Endothelial cell of umbilical vein (primary cell): ENCODE data around the gene PLEKHB1. TPM values are rescaled to one million over a fixed set of nuclear protein-coding genes. Genes with fewer than 3 reads are reported as not detected.

Source experiments
- BruUV-seq: library from RNA; stranded (reverse); fragments of 400-500 nt; replicated peaks from 2 replicates; lab custom pipeline; 2021; lab: Mats Ljungman, UMichigan
- CTCF ChIA-PET: fragments of 300-600, 350-600 bp; sonication (Branson Sonifier 250); formaldehyde crosslinking; loops from one replicate; lab custom pipeline; 2021; ENCODE audit warnings: antibody characterized with exemption, inconsistent platforms; lab: Charles Lee
- POLR2A ChIA-PET: fragments of 300-600, 350-600 bp; sonication (Branson Sonifier 250); formaldehyde crosslinking; loops from one replicate; lab custom pipeline; 2021; ENCODE audit warnings: antibody characterized with exemption, inconsistent platforms; lab: Charles Lee
- DNase-seq: peaks from one replicate; pipeline ENCODE4 v3.0.0-alpha.2; 2011; ENCODE audit warnings: low read depth, low spot score
- FAIRE-seq: peaks from 2 replicates; lab custom pipeline; 2011; peaks lifted over from hg19 to GRCh38; lab: Jason Lieb, UNC
- H2AFZ ChIP-seq: 2 replicates; pipeline ENCODE4 v1.6.0; 2012; ENCODE audit warnings: low read depth, low read length, control low read depth, inconsistent platforms
- H3K27ac ChIP-seq: 2 replicates; pipeline ENCODE4 v1.5.1; 2011; ENCODE audit warnings: low read depth, mild to moderate bottlenecking, control low read depth, low read length, moderate library complexity; ENCODE audit not compliant: insufficient read depth
- H3K27me3 ChIP-seq, 2 experiments: 2 replicates each; pipeline versions ENCODE4 v1.6.0 to v1.6.1; 2011; ENCODE audit warnings: low read length in 2 of 2, mixed read lengths in 1 of 2; ENCODE audit not compliant: control insufficient read depth in 2 of 2, insufficient read depth in 2 of 2
- H3K36me3 ChIP-seq, 2 experiments: 2 replicates in 1 of 2; 3 replicates in 1 of 2; pipeline ENCODE4 v1.5.1; 2011; ENCODE audit warnings: low read length in 2 of 2, mild to moderate bottlenecking in 1 of 2, moderate library complexity in 1 of 2; ENCODE audit not compliant: control insufficient read depth in 2 of 2, insufficient read depth in 2 of 2; ENCODE audit errors: extremely low read depth in 1 of 2
- H3K4me1 ChIP-seq: 3 replicates; pipeline ENCODE4 v1.5.1; 2011; ENCODE audit warnings: mild to moderate bottlenecking, low read length; ENCODE audit not compliant: control insufficient read depth, insufficient read depth; ENCODE audit errors: extremely low read depth
- H3K4me2 ChIP-seq: 2 replicates; pipeline ENCODE4 v1.6.1; 2011; ENCODE audit warnings: low read length, control low read depth, mixed read lengths; ENCODE audit not compliant: insufficient read depth
- H3K4me3 ChIP-seq, 3 experiments: fragments of 200-600 bp in 1 of 3; sonication (generic), shearing (Covaris generic) in 1 of 3; replicated peaks in 1 of 3; 2 replicates each; pipeline ENCODE4 v1.5.1; 2011 to 2016; ENCODE audit warnings: control low read depth in 3 of 3, low read length in 3 of 3, mild to moderate bottlenecking in 2 of 3, inconsistent platforms in 1 of 3, low read depth in 1 of 3, moderate library complexity in 1 of 3; ENCODE audit not compliant: insufficient read depth in 1 of 3
- H3K79me2 ChIP-seq: 2 replicates; pipeline ENCODE4 v1.6.0; 2012; ENCODE audit warnings: low read length, inconsistent platforms; ENCODE audit not compliant: control insufficient read depth, insufficient read depth
- H3K9ac ChIP-seq: replicated peaks from 2 replicates; pipeline ENCODE3; 2011; ENCODE audit warnings: low read length, control low read depth; ENCODE audit not compliant: insufficient read depth; ENCODE audit errors: extremely low read depth
- H3K9me1 ChIP-seq: replicated peaks from 3 replicates; pipeline ENCODE4 v1.6.0; 2011; ENCODE audit warnings: mild to moderate bottlenecking, low read length; ENCODE audit not compliant: control insufficient read depth, insufficient read depth; ENCODE audit errors: extremely low read depth
- H3K9me3 ChIP-seq: replicated peaks from 2 replicates; pipeline ENCODE4 v1.5.1; 2012; ENCODE audit warnings: low read length, inconsistent platforms; ENCODE audit not compliant: control insufficient read depth, insufficient read depth
- H4K20me1 ChIP-seq: replicated peaks from 2 replicates; pipeline ENCODE3; 2011; ENCODE audit warnings: mild to moderate bottlenecking, low read length; ENCODE audit not compliant: control insufficient read depth, insufficient read depth; ENCODE audit errors: extremely low read depth
- CTCF ChIP-seq, 2 donors: IDR thresholded peaks; 1 replicate in 1 of 2; 2 replicates in 1 of 2; pipeline ENCODE4 v1.5.1; 2011; ENCODE audit warnings: low read length in 2 of 2, mild to moderate bottlenecking in 2 of 2, moderate library complexity in 2 of 2, control low read depth in 1 of 2, inconsistent platforms in 1 of 2, low read depth in 1 of 2; ENCODE audit not compliant: insufficient read depth in 1 of 2; ENCODE audit errors: extremely low read depth in 1 of 2
- EZH2 ChIP-seq: IDR thresholded peaks from 2 replicates; pipeline ENCODE4 v1.6.1; 2012; ENCODE audit warnings: borderline replicate concordance, low read depth, mild to moderate bottlenecking, moderate library complexity, low read length, inconsistent platforms; ENCODE audit not compliant: severe bottlenecking
- FOS ChIP-seq: IDR thresholded peaks from 2 replicates; pipeline ENCODE4 v1.6.1; 2011; ENCODE audit warnings: mild to moderate bottlenecking, low read length, moderate library complexity, borderline replicate concordance; ENCODE audit not compliant: insufficient read depth
- GATA2 ChIP-seq: IDR thresholded peaks from 2 replicates; pipeline ENCODE4 v1.7.0; 2011; ENCODE audit warnings: low read depth, mild to moderate bottlenecking, moderate library complexity, mixed read lengths, low read length; ENCODE audit not compliant: insufficient read length, insufficient read depth
- JUN ChIP-seq: IDR thresholded peaks from 2 replicates; pipeline ENCODE4 v1.6.1; 2011; ENCODE audit warnings: borderline replicate concordance, low read depth; ENCODE audit not compliant: insufficient read length, insufficient read depth
- MAX ChIP-seq: IDR thresholded peaks from 2 replicates; pipeline ENCODE4 v1.6.1; 2011; ENCODE audit not compliant: insufficient read depth, insufficient read length
- MYC ChIP-seq: IDR thresholded peaks from one replicate; pipeline ENCODE4 v1.6.1; 2011; ENCODE audit warnings: mild to moderate bottlenecking, low read depth, low read length
- POLR2A ChIP-seq: IDR thresholded peaks from 2 replicates; pipeline ENCODE4 v1.6.1; 2012; ENCODE audit warnings: low read depth, mild to moderate bottlenecking, control low read depth, low read length
- POLR2AphosphoS5 ChIP-seq: IDR thresholded peaks from 2 replicates; pipeline ENCODE4 v1.6.1; 2012; ENCODE audit warnings: low read depth, mild to moderate bottlenecking, control low read depth, low read length, moderate library complexity; ENCODE audit not compliant: insufficient read depth
- dilution Hi-C: fragments of 300-500 bp; cut with MboI; formaldehyde crosslinking; loops from one replicate; pipeline ENCODE4 v1.15.0; 2019; ENCODE audit warnings: low sequenced_read_pairs; ENCODE audit not compliant: extremely low pct_ligation_motif_present
- intact Hi-C: fragments of 100-400 bp; cut with micrococcal nuclease; formaldehyde crosslinking; loops from one replicate; pipeline ENCODE4 v1.10.0; 2022
- polyA plus RNA-seq, 4 experiments: library from polyadenylated mRNA; depleted of rRNA in 3 of 4; stranded (reverse) in 3 of 4; unstranded in 1 of 4; fragments of >200 nt; gene quantifications; 2 replicates each; pipeline versions ENCODE4 v1.2.1 to v1.2.3, GENCODE V29; 2011 to 2012; ENCODE audit warnings: missing spikeins in 1 of 4
- total RNA-seq: library from RNA; stranded (reverse); gene quantifications from 2 replicates; pipeline ENCODE4 v1.2.3, GENCODE V29; 2021

PLEKHB1 gene
- total and polyA plus RNA-seq, 2 donors (not counting 3 experiments of a cell fraction or from before 2014, with no cell fraction given): 0.75 to 0.99 TPM

DNA sequence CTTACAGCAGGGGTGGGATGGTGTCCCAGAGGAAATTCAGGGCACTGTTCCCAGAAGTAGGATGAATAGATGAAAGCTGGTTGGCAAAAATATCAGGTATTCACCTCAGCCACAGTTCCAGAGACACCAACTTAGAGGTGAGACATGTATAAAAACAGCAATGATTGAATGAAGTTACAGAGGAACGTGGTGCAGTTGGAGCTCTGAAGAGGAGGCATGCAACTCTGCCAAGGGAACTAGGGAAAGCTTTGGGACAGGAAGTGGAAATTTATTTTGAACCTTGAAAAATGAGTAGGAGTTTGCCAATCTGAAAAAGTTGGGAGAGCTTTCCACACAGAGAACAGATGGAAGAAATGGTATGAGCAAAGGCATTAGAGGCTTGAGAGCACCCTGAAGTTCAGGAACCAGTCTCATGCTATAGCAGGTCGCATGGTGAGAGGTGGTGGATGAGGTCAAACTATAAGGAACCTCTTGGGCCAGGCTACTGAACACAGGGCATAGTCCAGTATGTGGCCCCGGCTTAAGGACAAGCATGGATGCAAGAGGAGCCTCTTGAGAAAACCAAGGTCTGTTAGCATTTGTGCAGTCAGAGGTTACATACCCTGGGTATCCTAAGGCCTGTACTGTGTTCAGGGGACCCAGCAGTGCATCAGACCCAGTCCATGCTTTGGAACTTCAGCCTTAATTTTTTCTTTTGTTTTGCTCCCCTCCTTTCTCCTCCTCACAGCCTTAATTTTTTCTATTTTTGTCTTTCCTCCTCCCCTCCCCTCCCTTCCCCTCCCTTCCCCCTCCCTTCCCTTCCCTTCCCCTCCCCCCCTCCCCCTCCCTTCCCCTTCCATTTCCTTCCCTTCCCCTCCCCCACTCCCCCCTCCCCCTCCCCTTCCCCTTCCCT lies 17.5 kb downstream of the PLEKHB1 start:
- CTCF ChIA-PET: interaction anchor here (1.0 to 6.0 kb wide), 4 partner anchors 40 to 313 kb away, joined by 4 to 243 read pairs (median 46); no protein-coding TSS in a partner anchor
- TF ChIP-seq JUN (no peak), GATA2 (no peak), POLR2A (no peak), MYC (no peak), POLR2AphosphoS5 (no peak), EZH2 (no peak), FOS (no peak), MAX (no peak), CTCF (IDR thresholded peaks at IDR 0.05; ENCODE audit: extremely low read depth in 1 of 2, insufficient read depth in 1 of 2, low read depth in 1 of 2, low read length in 2 of 2) (no peak)
- no peaks in the 10 kb centered on the region for H3K36me3 ChIP-seq
- no peak overlapping the region for H2AFZ ChIP-seq
- no peak for DNase-seq
- intact Hi-C loops: no loop called here
- BruUV-seq: no TSS peak
- no peak overlapping the region for H3K9ac ChIP-seq
- dilution Hi-C loops: no loop called here
- no peak overlapping the region for H3K4me2 ChIP-seq
- H4K20me1 ChIP-seq: no peaks in the 10 kb centered on the region
- POLR2A ChIA-PET: no interaction called here
- H3K27me3 ChIP-seq: no peaks in the 10 kb centered on the region
- no peaks in the 10 kb centered on the region for H3K9me3 ChIP-seq
- peaks cover 6% of the 10 kb centered on the region for H3K4me1 ChIP-seq
- H3K79me2 ChIP-seq: no peaks in the 10 kb centered on the region
- H3K9me1 ChIP-seq: no peaks in the 10 kb centered on the region
- no peak for FAIRE-seq
- no peak overlapping the region for H3K27ac ChIP-seq
- H3K4me3 ChIP-seq: no peak overlapping the region
